Caco-2 (cell line): ENCODE results near the gene B4GALNT4. TPM values are rescaled to one million over a fixed set of nuclear protein-coding genes. Genes with fewer than 3 reads are reported as not detected.
"Not testable (repeated sequence)": the region's sequence is repeated elsewhere in the genome, so short reads cannot be mapped to it uniquely, and the experiment has no call there.

Experiments
- BruUV-seq: library from RNA; stranded (reverse); fragments of 400-500 nt; replicated peaks from 2 replicates; lab custom pipeline; 2021; lab: Mats Ljungman, UMichigan
- CTCF ChIA-PET: fragments of 300-600 bp; sonication (Branson Sonifier 250); formaldehyde crosslinking; loops from one replicate; lab custom pipeline; 2022; ENCODE audit warnings: antibody characterized with exemption; lab: Charles Lee
- POLR2A ChIA-PET: fragments of 300-600 bp; sonication (Branson Sonifier 250); formaldehyde crosslinking; loops from one replicate; lab custom pipeline; 2022; ENCODE audit warnings: antibody characterized with exemption; lab: Charles Lee
- DNase-seq, 2 experiments: peaks; one replicate each; pipeline versions ENCODE4 v3.0.0 to v3.0.0-alpha.2; 2020 to 2022
- H3K27me3 ChIP-seq: replicated peaks from 2 replicates; pipeline ENCODE4 v1.6.0; 2011; ENCODE audit warnings: low read length; ENCODE audit not compliant: control insufficient read depth, insufficient read depth
- H3K36me3 ChIP-seq: 2 replicates; pipeline ENCODE4 v1.5.1; 2011; ENCODE audit warnings: low read length; ENCODE audit not compliant: control insufficient read depth, insufficient read depth
- H3K4me1 ChIP-seq: fragments of 250-450 bp; sonication (Bioruptor Pico); 2 replicates; pipeline ENCODE4 v1.5.1; 2020; ENCODE audit warnings: mild to moderate bottlenecking
- H3K4me3 ChIP-seq: 2 replicates; pipeline ENCODE4 v1.5.1; 2011; ENCODE audit warnings: low read depth, mild to moderate bottlenecking, control low read depth, low read length
- H3K9me3 ChIP-seq: fragments of 250-450 bp; sonication (Bioruptor Pico); 2 replicates; pipeline ENCODE4 v1.5.1; 2020; ENCODE audit warnings: mild to moderate bottlenecking, moderate library complexity
- H3K27ac Mint-ChIP-seq: one replicate; pipeline ENCODE4 v1.8.0; 2022; ENCODE audit warnings: mixed read lengths; ENCODE audit not compliant: unreplicated experiment
- H3K27me3 Mint-ChIP-seq: one replicate; pipeline ENCODE4 v1.8.0; 2022; ENCODE audit warnings: mixed read lengths; ENCODE audit not compliant: insufficient read depth, unreplicated experiment
- H3K36me3 Mint-ChIP-seq: one replicate; pipeline ENCODE4 v1.8.0; 2022; ENCODE audit warnings: mild to moderate bottlenecking, mixed read lengths; ENCODE audit not compliant: insufficient read depth, unreplicated experiment
- H3K4me1 Mint-ChIP-seq: one replicate; pipeline ENCODE4 v1.8.0; 2022; ENCODE audit warnings: low read depth, mixed read lengths; ENCODE audit not compliant: unreplicated experiment
- H3K4me3 Mint-ChIP-seq: one replicate; pipeline ENCODE4 v1.8.0; 2022; ENCODE audit warnings: mild to moderate bottlenecking, moderate library complexity, mixed read lengths; ENCODE audit not compliant: unreplicated experiment
- H3K9me3 Mint-ChIP-seq: one replicate; pipeline ENCODE4 v1.8.0; 2022; ENCODE audit warnings: mixed read lengths; ENCODE audit not compliant: unreplicated experiment
- CTCF ChIP-seq, 2 experiments: fragments of 200-600 bp in 1 of 2; IDR thresholded peaks; 1 replicate in 1 of 2; 2 replicates in 1 of 2; pipeline versions ENCODE4 v1.5.1 to v1.8.0; 2011 to 2022; ENCODE audit warnings: antibody characterized with exemption in 1 of 2, control low read depth in 1 of 2, inconsistent platforms in 1 of 2, low read depth in 1 of 2, low read length in 1 of 2, mild to moderate bottlenecking in 1 of 2, moderate library complexity in 1 of 2; ENCODE audit not compliant: insufficient read depth in 1 of 2, severe bottlenecking in 1 of 2, unreplicated experiment in 1 of 2
- intact Hi-C: fragments of 100-400 bp; cut with micrococcal nuclease; formaldehyde crosslinking; loops from one replicate; pipeline ENCODE4 v1.10.0; 2022; ENCODE audit not compliant: unreplicated experiment
- total RNA-seq: library from RNA; stranded (reverse); gene quantifications from 2 replicates; pipeline ENCODE4 v1.2.3, GENCODE V29; 2022

B4GALNT4 gene
- total RNA-seq, 1 experiment from 2014 or later = 35.6 TPM

- POLR2A ChIA-PET = no interaction called here
- H3K4me3 Mint-ChIP-seq = no peak overlapping the region
Observed at GRCh38 chr11:342328-342727, 27.0 kb upstream of the B4GALNT4 start.

GRCh38 chr11:344836-345578, 24.3 kb upstream of the B4GALNT4 start:
- Mint-ChIP-seq H3K27ac (no peak overlapping the region), H3K4me1 (peaks cover 10% of the 10 kb centered on the region), H3K27me3 (peaks cover 3% of the 10 kb centered on the region), H3K4me3 (no peak overlapping the region), H3K9me3 (no peaks in the 10 kb centered on the region), H3K36me3 (no peaks in the 10 kb centered on the region)
- no peak overlapping the region for H3K4me3 ChIP-seq
- ChIA-PET CTCF (no interaction called here), POLR2A (no interaction called here)
- TF ChIP-seq CTCF (IDR thresholded peaks at IDR 0.05; ENCODE audit: insufficient read depth in 1 of 2, low read depth in 1 of 2, low read length in 1 of 2, severe bottlenecking in 1 of 2, unreplicated experiment in 1 of 2) = no peak
- BruUV-seq = no TSS peak
- H3K4me1 ChIP-seq = no peaks in the 10 kb centered on the region
- H3K27me3 ChIP-seq = no peaks in the 10 kb centered on the region
- no peak for DNase-seq
- H3K36me3 ChIP-seq = no peaks in the 10 kb centered on the region
- intact Hi-C loops = no loop called here
- no peaks in the 10 kb centered on the region for H3K9me3 ChIP-seq

More at GRCh38 chr11:342328-342727, 27.0 kb upstream of the B4GALNT4 start:
- CTCF ChIA-PET = no interaction called here
- Histone ChIP-seq H3K4me1 (no peaks in the 10 kb centered on the region), H3K36me3 (no peaks in the 10 kb centered on the region), H3K27me3 (no peaks in the 10 kb centered on the region), H3K9me3 (no peaks in the 10 kb centered on the region), H3K4me3 (no peak overlapping the region)
- Mint-ChIP-seq H3K4me1 (peaks cover 6% of the 10 kb centered on the region), H3K27me3 (peaks cover 3% of the 10 kb centered on the region), H3K9me3 (no peaks in the 10 kb centered on the region), H3K36me3 (no peaks in the 10 kb centered on the region), H3K27ac (no peak overlapping the region)
- intact Hi-C loops = no loop called here
- no peak for TF ChIP-seq CTCF (IDR thresholded peaks at IDR 0.05; ENCODE audit: insufficient read depth in 1 of 2, low read depth in 1 of 2, low read length in 1 of 2, severe bottlenecking in 1 of 2, unreplicated experiment in 1 of 2)
- no peak for DNase-seq
- no TSS peak for BruUV-seq

GRCh38 chr11:346529-346928, 22.8 kb upstream of the B4GALNT4 start:
- BruUV-seq = no TSS peak
- no peaks in the 10 kb centered on the region for H3K9me3 Mint-ChIP-seq
- no peaks in the 10 kb centered on the region for H3K36me3 Mint-ChIP-seq
- Histone ChIP-seq H3K36me3 (no peaks in the 10 kb centered on the region), H3K9me3 (no peaks in the 10 kb centered on the region), H3K4me3 (no peak overlapping the region), H3K4me1 (peaks cover 9% of the 10 kb centered on the region), H3K27me3 (no peaks in the 10 kb centered on the region)
- no peak for TF ChIP-seq CTCF (IDR thresholded peaks at IDR 0.05; ENCODE audit: insufficient read depth in 1 of 2, low read depth in 1 of 2, low read length in 1 of 2, severe bottlenecking in 1 of 2, unreplicated experiment in 1 of 2)
- H3K4me3 Mint-ChIP-seq = no peak overlapping the region
- POLR2A ChIA-PET = no interaction called here
- no peaks in the 10 kb centered on the region for H3K27me3 Mint-ChIP-seq
- CTCF ChIA-PET = no interaction called here
- peaks cover 20% of the 10 kb centered on the region for H3K4me1 Mint-ChIP-seq
- intact Hi-C loops = no loop called here
- H3K27ac Mint-ChIP-seq = no peak overlapping the region
- no peak for DNase-seq

- BruUV-seq, H3K4me3 ChIP-seq, H3K27ac Mint-ChIP-seq, H3K27me3 ChIP-seq, H3K4me3 Mint-ChIP-seq, H3K27me3 Mint-ChIP-seq, POLR2A ChIA-PET, H3K9me3 ChIP-seq, H3K36me3 ChIP-seq, CTCF ChIA-PET, intact Hi-C loops, DNase-seq, H3K9me3 Mint-ChIP-seq, H3K36me3 Mint-ChIP-seq: not testable (repeated sequence)
- H3K4me1 ChIP-seq = peaks cover 28% of the 10 kb centered on the region
- peaks cover 32% of the 10 kb centered on the region for H3K4me1 Mint-ChIP-seq
Observed at GRCh38 chr11:349270-349954, 19.9 kb upstream of the B4GALNT4 start.
